HG03378 (cell line): Measurements from ENCODE around the gene ZSCAN1.
"Not testable (repeated sequence)": the region's sequence is repeated elsewhere in the genome, so short reads cannot be mapped to it uniquely, and the experiment has no call there.

ENCODE experiments used
- ATAC-seq: cut with Tn5 transposase; IDR thresholded peaks from one replicate; pipeline ENCODE4 v1.9.1; 2021; ENCODE audit warnings: mild to moderate bottlenecking, moderate library complexity; ENCODE audit not compliant: unreplicated experiment

The ZSCAN1 gene, protein sequence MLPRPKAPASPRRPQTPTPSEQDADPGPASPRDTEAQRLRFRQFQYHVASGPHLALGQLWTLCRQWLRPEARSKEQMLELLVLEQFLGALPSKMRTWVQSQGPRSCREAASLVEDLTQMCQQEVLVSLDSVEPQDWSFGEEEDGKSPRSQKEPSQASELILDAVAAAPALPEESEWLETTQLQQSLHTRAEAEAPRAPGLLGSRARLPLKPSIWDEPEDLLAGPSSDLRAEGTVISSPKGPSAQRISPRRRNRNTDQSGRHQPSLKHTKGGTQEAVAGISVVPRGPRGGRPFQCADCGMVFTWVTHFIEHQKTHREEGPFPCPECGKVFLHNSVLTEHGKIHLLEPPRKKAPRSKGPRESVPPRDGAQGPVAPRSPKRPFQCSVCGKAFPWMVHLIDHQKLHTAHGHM

DNA sequence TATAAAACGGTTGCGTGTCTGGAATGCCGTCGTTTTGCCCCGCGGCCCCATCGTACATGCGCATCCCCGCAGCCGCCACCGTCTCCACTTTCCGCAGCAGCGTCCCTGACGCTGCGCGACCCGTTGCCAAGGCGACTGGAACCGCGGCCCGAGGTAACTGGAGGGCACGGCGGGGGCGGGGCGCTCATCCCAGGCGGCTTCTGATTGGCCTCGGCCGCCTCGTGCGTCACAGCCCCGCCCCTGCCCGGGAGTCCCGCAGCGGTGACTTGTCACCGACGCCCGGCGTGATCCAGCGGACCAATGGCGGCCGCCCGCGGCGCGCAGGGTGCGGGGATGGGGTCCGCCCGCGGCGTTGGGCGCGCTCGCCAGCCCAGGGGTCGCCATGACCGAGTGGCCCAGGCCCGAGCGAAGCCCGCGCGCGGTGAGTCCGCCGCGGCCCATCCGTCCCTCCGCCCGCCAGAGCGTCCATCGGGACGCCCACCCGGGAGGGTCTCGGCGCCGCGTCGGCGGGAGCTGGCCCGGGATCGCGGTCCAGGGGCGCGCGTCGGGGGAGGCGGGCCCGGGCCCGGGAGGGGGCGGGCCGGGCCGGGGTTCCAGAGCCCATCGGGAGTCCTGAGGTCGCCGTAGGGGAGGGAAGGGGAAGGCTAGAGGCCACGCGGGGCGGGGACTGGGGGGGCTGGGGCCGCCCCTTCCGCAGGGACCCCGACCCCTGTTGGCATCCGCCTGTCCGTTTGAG, at the start of gene ZSCAN1:
Gene ZSCAN1 (plus strand): TSS at position 285 of the 736 bp plus-strand sequence. CDS start 3,812 bp downstream, outside the sequence.
- no peak for ATAC-seq

DNA sequence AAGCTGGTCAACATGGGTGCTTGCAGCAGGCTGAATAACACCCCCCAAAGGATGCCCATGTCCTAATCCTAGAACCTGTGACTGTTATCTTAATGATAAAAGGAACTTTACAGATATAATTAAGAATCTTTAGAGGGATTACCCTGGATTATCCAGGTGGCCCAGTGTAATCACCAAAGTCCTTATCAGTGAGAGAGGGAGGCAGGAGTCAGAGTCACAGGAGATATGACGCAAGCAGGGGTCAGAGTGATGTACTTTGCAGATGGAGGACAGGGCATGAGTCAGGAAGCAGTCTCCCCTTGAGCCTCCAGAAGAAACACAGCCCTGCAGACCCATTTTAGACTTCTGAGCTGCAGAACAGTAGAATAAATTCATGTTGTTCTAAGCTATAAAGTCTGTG, 41.0 kb upstream of the ZSCAN1 start:
- no peak for ATAC-seq

GRCh38 chr19:58000677-58001076, 33.1 kb upstream of the ZSCAN1 start:
- ATAC-seq = no peak

DNA sequence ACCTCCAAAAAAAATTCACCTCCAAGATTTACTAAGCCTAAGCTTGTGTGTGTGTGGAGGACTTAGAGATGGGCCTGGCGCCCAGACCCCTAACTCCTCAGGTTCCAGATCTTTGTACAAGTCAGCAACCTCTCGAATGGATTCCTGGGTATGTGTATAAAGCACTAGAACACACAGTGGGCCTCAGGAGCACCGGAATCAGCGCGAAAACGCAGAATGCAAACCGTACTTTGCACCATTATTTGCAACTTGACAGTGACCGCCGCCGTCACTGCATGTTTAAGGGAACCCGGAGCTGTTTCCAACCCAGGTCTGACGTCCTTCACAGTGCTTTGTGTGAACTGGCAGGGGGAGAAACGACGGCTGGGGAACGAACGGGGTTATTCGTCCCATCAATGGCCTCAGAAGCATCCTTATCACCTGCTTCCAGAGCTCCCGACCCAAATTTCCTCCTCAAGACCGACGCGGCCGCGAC, 31.9 kb upstream of the ZSCAN1 start:
- no peak for ATAC-seq

GRCh38 chr19:58002384-58003173, 31.2 kb upstream of the ZSCAN1 start, which contains the start of gene ZNF606:
ZNF606 (minus strand) TSS chr19:58002820; CDS start chr19:58001319, 1,501 bp downstream.
- peak; percentile 81 for ATAC-seq

GRCh38 chr19:58003174-58003828, 30.5 kb upstream of the ZSCAN1 start:
- ATAC-seq = no peak

DNA sequence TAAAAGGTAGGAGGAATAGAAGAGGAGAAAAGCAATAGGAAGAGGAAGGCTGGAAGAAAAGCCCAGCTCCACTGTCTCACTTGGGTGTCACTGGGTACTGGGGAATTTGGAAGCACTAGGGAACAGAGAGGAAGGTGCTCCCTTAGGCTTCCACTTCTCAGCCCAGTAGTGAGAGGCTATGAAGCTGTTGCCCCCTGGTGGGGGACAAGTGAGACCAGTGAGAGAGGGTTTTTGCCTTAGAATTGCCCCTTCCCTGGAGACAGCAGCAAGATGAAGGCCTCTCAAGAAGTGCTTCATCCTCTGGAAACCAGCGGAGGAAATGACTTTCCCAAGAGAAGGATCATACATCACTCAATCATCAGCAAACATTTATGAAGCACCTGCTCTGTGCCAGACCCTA, 26.5 kb upstream of the ZSCAN1 start:
- ATAC-seq = no peak

- not testable (repeated sequence) for ATAC-seq
These were observed 24.9 kb upstream of the ZSCAN1 start for GRCh38 chr19:58008877-58009276.

- no peak for ATAC-seq
These were observed 24.5 kb upstream of the ZSCAN1 start for GRCh38 chr19:58009301-58009665.

GRCh38 chr19:58009666-58010301, 24.0 kb upstream of the ZSCAN1 start:
- peak; percentile 61 for ATAC-seq

GRCh38 chr19:58010507-58010906, 23.3 kb upstream of the ZSCAN1 start:
- ATAC-seq = no peak

DNA sequence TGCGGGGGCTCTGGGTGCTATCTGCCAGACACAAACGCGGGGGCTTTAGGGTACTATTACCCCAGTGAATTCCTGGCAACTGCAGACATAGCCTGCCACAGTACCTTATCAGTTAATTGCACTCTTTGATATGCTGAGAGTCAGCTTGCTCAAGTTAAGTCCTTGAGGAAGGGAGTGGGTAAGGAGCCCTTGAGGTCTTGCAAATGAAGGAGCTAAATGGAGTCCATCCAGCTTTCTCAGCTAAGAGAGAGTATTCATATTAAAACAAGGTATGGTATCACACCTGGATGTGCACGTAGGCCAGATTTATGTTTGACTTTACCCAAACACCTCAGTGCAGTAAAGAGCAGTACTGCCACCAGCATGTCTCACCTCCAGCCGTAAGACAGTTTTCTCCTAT, 19.7 kb upstream of the ZSCAN1 start:
- no peak for ATAC-seq

DNA sequence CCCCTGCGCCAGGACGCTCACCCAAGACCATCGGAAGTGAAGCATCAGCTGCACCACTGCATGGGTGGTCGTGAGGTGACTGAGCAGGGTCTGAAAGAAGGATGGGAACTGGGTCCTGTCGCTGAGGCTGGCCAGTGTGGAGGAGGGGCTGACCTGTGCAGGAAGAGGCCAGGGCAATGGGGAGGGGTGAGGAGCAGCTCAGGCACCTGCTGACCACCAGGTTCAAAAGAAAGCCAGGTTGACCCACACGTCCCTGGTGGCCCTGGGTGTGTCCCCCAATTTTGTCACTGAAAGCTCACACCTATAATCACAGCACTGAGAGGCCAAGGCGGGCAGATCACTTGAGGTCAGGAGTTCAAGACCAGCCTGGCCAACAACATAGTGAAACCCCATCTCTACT, 13.7 kb upstream of the ZSCAN1 start:
- ATAC-seq = no peak

- ATAC-seq = no peak
These were observed 12.1 kb upstream of the ZSCAN1 start for GRCh38 chr19:58021541-58022282.

DNA sequence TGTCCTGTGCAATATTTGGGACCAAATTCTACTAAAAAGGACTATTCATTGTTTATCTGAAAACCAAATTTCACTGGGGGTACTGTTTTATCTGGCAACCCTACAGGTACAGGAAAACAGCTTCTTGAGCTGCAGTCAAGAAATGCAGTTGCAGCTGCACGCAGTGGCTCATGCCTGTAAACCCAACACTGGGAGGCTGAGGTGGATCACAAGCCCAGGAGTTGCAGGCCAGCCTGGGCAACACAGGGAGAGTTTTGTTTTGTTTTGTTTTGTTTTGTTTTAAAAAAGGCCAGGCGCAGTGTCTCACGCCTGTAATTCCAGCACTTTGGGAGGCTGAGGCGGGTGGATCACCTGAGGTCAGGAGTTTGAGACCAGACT, 11.6 kb upstream of the ZSCAN1 start:
- ATAC-seq = no peak

GRCh38 chr19:58024661-58025060, 9.2 kb upstream of the ZSCAN1 start:
- ATAC-seq = no peak

DNA sequence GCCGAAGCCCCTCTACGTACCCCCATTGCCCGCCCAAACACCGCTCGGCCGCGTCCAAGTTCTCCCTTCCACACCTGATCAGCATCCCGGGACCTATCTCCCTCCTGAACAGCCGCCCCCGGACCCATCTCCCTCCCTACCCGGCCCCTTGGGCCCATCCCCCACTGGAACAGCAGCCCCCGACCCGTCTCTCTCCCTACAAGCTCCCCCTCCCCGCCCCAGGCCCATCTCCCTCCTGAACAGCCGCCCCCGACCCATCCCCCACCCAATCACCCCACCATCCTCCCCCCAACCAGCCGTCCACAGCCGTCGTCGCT, 610 bp downstream of the ZSCAN1 start:
- no peak for ATAC-seq

DNA sequence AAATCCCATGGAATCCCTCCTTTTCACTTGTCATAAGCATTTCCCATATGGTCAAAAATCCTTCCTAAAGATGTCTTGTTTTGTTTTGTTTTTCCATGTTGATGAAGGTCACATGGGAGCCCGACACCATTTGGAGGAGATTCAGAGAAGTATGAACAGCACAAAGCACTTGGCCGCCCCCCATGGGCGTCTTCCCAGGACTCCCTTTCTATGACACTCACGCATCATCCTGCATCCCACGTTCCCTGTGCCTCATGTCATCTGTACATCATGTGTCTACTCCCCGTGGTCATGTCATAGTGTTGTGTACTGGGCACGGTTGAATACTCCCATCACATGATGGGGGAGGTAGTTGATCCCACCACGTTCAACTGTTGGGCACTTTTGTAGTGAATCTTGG, 2.0 kb downstream of the ZSCAN1 start:
- ATAC-seq = no peak

DNA sequence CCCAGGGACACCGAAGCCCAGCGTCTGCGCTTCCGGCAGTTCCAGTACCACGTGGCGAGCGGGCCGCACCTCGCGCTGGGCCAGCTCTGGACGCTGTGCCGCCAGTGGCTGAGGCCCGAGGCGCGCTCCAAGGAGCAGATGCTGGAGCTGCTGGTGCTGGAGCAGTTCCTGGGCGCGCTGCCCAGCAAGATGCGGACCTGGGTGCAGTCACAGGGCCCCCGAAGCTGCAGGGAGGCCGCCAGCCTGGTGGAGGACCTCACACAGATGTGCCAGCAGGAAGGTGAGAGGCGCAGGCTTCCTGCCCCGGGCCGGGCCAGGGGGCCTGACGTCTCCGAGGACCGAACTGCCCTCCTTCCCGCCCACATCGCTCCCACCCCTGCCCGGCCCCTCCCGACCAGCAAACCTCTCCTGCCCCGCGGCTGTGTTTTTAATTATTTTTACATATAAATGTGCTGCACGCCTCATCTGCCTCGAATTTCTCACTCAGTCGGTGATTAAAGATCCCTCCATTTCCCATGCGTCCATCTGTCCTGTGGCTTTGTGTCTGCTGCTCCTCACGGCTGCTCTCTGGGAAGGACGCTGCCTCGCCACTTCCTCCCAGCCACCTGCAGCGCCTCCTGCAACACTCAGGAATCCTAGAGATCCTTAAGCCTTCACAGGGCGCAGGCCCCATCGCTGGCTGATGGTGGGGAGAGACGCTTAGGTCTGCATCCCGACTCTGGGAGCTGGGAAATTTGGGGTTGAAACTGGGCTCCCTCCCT, 4.3 kb downstream of the ZSCAN1 start:
- no peak for ATAC-seq
